GM19238 (cell line): Measurements from ENCODE around the gene YDJC.
"Not testable (repeated sequence)": the region's sequence is repeated elsewhere in the genome, so short reads cannot be mapped to it uniquely, and the experiment has no call there.

Experiments used
- DNase-seq: peaks from one replicate; pipeline ENCODE4 v3.0.0; 2011; ENCODE audit warnings: low spot score; ENCODE audit not compliant: insufficient read length

The YDJC gene

DNA sequence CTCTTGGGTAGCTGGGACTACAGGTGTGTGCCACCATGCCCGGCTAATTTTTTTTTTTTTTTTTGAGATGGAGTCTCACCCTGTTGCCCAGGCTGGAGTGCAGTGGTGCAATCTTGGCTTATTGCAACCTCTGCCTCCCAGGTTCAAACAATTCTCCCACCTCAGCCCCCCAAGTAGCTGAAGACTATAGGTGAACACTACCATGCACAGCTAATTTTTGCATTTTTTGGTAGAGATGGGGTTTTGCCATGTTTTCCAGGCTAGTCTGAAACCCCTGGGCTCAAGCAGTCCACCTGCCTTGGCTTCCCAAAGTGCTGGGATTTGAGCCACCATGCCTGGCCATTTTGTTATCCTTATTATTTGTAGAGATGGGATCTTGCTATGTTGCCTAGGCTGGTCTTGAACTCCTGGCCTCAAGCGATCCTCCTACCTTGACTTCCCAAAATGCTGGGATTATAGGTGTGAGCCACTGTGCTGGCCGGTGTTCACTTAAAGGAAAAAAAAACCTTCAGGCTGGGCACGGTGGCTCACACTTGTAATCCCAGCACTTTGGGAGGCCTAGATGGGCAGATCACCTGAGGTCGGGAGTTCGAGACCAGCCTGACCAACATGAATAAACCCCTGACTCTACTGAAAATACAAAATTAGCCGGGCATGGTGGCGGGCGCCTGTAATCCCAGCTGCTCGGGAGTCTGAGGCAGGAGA, 48.7 kb downstream of the YDJC start:
- not testable (repeated sequence) for DNase-seq

DNA sequence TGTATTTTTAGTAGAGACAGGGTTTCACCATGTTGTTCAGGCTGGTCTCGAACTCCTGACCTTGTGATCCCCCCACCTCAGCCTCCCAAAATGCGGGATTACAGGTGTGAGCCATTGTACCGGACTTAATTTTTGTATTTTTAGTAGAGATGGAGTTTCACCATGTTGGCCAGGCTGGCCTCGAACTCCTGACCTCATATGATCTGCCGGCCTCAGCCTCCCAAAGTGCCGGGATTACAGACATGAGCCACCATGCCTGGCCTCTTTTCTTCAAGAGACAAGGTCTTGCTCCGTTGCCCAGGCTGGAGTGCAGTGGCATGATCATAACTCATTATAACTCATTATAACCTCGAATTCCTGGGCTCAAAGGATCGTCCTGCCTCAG, 49.2 kb downstream of the YDJC start:
- DNase-seq = not testable (repeated sequence)

DNA sequence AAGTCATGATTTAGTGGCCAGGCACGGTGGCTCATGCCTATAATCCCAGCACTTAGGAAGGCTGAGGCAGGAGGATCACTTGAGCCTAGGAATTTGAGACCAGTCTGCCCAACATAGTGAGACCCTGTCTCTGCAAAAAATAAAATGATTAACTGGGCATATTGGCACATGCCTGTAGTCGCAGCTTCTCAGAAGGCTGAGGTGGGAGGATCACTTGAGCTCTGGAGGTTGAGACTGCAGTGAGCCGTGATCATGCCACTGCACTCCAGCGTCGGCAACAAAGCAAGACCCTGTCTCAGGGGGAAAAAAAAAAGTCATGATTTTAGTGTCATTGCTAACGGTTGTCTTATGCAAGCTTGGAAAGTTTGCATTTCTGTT, 50.4 kb downstream of the YDJC start:
- no peak for DNase-seq
